ENCODE measurements around the gene ATP6V1A.

DNA sequence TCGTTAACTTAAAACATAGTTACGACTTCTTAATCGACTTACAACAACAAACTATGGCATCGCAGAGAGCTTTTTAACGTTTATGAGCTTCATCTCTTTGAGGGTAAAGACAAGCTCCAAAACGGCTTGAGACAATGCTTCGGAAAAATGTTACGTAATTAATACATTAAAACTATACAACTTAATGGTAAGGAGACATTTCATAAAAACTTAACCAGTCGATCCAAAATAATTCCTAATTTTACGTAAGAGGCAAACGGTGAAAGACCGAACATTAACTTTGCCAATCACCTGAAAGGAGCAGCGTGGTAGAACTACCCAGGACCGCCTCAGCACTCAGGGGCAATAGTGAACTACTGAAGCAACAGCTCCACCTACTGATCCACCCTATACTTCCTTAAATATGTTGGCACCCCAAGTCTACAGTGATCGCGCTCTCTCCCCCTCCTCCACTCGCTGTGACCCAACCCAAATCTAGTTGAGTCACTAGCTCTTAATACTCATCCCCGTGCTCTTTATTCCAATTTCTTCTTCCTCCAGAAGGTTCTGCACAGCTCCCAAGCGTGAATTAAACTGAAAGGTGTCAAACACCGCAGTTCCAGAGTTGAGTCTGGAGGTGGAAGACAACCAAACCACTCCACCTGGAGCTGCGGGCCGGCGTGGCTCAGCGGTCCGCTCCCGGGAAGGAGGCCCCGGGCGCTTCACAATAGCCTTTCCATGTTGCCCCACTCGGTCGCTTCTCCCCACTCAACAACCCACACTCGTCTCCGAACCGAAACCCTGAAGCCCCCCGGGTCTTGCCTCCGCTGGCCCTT is 1.7 kb upstream of the ATP6V1A start:
- TF ChIP-seq POLR2A (IDR thresholded peaks at IDR 0.05; ENCODE audit: low read depth, low read length) = no peak
- peak; percentile 42; the same call in 1 of the 2 replicates for TF ChIP-seq TAF1 (IDR thresholded peaks at IDR 0.05; ENCODE audit: low read depth, low read length)
- peak; percentile 27; the same call in 1 of the 2 replicates for TF ChIP-seq POLR2AphosphoS5 (IDR thresholded peaks at IDR 0.05; ENCODE audit: low read depth, low read length)
- TF ChIP-seq POU2F2 (IDR thresholded peaks at IDR 0.05; ENCODE audit: low read depth, low read length) = 0 out of 2 replicates have a peak, but pooled peaks have one; percentile 31
- TF ChIP-seq SPI1 (IDR thresholded peaks at IDR 0.05; ENCODE audit: low read depth, low read length) = no peak
- TF ChIP-seq PAX5 (IDR thresholded peaks at IDR 0.05; ENCODE audit: insufficient read depth, low read length, severe bottlenecking) = no peak
